HCT116 (cell line): ENCODE data around the gene ADGRG1. TPM values are rescaled to one million over a fixed set of nuclear protein-coding genes. Genes with fewer than 3 reads are reported as not detected.
A peak's percentile ranks its signal among the peaks of the same experiment; 100 is the strongest.

Experiments
- ATAC-seq: fragments of 200-7000 bp; cut with Tn5 transposase; 2 replicates; pipeline ENCODE4 v1.9.1; 2020; ENCODE audit warnings: mild to moderate bottlenecking, moderate library complexity
- BruUV-seq: library from RNA; stranded (reverse); fragments of 400-500 nt; replicated peaks from 2 replicates; lab custom pipeline; 2021; lab: Mats Ljungman, UMichigan
- CTCF ChIA-PET: fragments of 300-600 bp; sonication (Branson Sonifier 250); formaldehyde crosslinking; loops from one replicate; lab custom pipeline; 2021; ENCODE audit warnings: antibody characterized with exemption; lab: Charles Lee
- POLR2A ChIA-PET: fragments of 300-600, 350-600 bp; sonication (Branson Sonifier 250); formaldehyde crosslinking; loops from one replicate; lab custom pipeline; 2021; ENCODE audit warnings: antibody characterized with exemption; lab: Charles Lee
- RAD21 ChIA-PET, 2 experiments: fragments of 300-600 bp; sonication (Branson Sonifier 250); formaldehyde crosslinking; loops; one replicate each; lab custom pipeline; 2023; ENCODE audit warnings: low total read pairs in 2 of 2; ENCODE audit not compliant: uncharacterized antibody in 2 of 2, unreplicated experiment in 2 of 2, low non-redundant PET in 1 of 2; lab: Charles Lee
- DNase-seq: peaks from one replicate; pipeline ENCODE4 v3.0.0-alpha.2; 2010; ENCODE audit warnings: low read depth, low spot score
- H2AFZ ChIP-seq: fragments of 200-600 bp; shearing (Covaris generic), sonication (generic); 2 replicates; pipeline ENCODE4 v1.6.1; 2017; ENCODE audit warnings: low read depth, mixed run types, mixed read lengths, antibody characterized with exemption, low read length; ENCODE audit not compliant: poor library complexity, severe bottlenecking
- H3K27ac ChIP-seq: 2 replicates; pipeline ENCODE4 v1.5.1; 2012; ENCODE audit warnings: low read depth, low read length
- H3K27me3 ChIP-seq: fragments of 200-600 bp; sonication (generic); 2 replicates; pipeline ENCODE4 v1.6.1; 2016; ENCODE audit warnings: mixed run types, low read length, mixed read lengths; ENCODE audit not compliant: insufficient read depth
- H3K36me3 ChIP-seq, 2 experiments: fragments of 200-500 bp in 1 of 2; fragments of 200-600 bp in 1 of 2; sonication (Bioruptor generic) in 1 of 2; sonication (generic) in 1 of 2; 2 replicates each; pipeline versions ENCODE4 v1.5.1 to v1.6.1; 2014 to 2016; ENCODE audit warnings: low read length in 2 of 2, inconsistent platforms in 1 of 2, mixed read lengths in 1 of 2, mixed run types in 1 of 2; ENCODE audit not compliant: insufficient read depth in 2 of 2, control insufficient read depth in 1 of 2
- H3K4me1 ChIP-seq, 2 experiments: fragments of 200-600 bp in 1 of 2; sonication (generic) in 1 of 2; 2 replicates each; pipeline versions ENCODE4 v1.5.1 to v1.6.1; 2012 to 2017; ENCODE audit warnings: low read length in 2 of 2, inconsistent platforms in 1 of 2, mild to moderate bottlenecking in 1 of 2, mixed read lengths in 1 of 2, mixed run types in 1 of 2, moderate library complexity in 1 of 2; ENCODE audit not compliant: insufficient read depth in 2 of 2, control insufficient read depth in 1 of 2
- H3K4me2 ChIP-seq: fragments of 200-600 bp; sonication (generic); 2 replicates; pipeline ENCODE4 v1.6.1; 2017; ENCODE audit warnings: mixed run types, low read length, mixed read lengths
- H3K4me3 ChIP-seq, 2 experiments: fragments of 200-600 bp in 1 of 2; sonication (generic) in 1 of 2; replicated peaks in 1 of 2; 2 replicates each; pipeline ENCODE4 v1.5.1; 2011 to 2016; ENCODE audit warnings: low read length in 2 of 2, control low read depth in 1 of 2, low read depth in 1 of 2, mild to moderate bottlenecking in 1 of 2, mixed read lengths in 1 of 2, mixed run types in 1 of 2
- H3K79me2 ChIP-seq: fragments of 200-600 bp; sonication (generic); 2 replicates; pipeline ENCODE4 v1.6.1; 2017; ENCODE audit warnings: mild to moderate bottlenecking, mixed run types, low read length, moderate library complexity, mixed read lengths; ENCODE audit not compliant: insufficient read depth
- H3K9ac ChIP-seq: fragments of 200-600 bp; sonication (generic); 2 replicates; pipeline ENCODE4 v1.6.1; 2016; ENCODE audit warnings: low read length, mixed read lengths
- H3K9me2 ChIP-seq: fragments of 200-600 bp; sonication (generic), shearing (Covaris generic); 2 replicates; pipeline ENCODE4 v1.6.1; 2017; ENCODE audit warnings: mixed run types, mild to moderate bottlenecking, moderate library complexity; ENCODE audit not compliant: insufficient read depth
- H3K9me3 ChIP-seq, 2 experiments: fragments of 200-500 bp in 1 of 2; fragments of 200-600 bp in 1 of 2; sonication (Bioruptor generic) in 1 of 2; sonication (generic) in 1 of 2; 2 replicates each; pipeline ENCODE4 v1.6.1; 2014 to 2017; ENCODE audit warnings: low read length in 2 of 2, mixed read lengths in 2 of 2, inconsistent platforms in 1 of 2, low read depth in 1 of 2, mild to moderate bottlenecking in 1 of 2, mixed run types in 1 of 2, moderate library complexity in 1 of 2; ENCODE audit not compliant: control insufficient read depth in 1 of 2, insufficient read depth in 1 of 2
- H4K20me1 ChIP-seq: fragments of 200-600 bp; sonication (generic), shearing (Covaris generic); 2 replicates; pipeline ENCODE4 v1.6.1; 2017; ENCODE audit warnings: mixed run types, mild to moderate bottlenecking, moderate library complexity; ENCODE audit not compliant: insufficient read depth
- CEBPB ChIP-seq: IDR thresholded peaks from 2 replicates; pipeline ENCODE4 v1.6.1; 2012; ENCODE audit warnings: low read depth
- EGR1 ChIP-seq: IDR thresholded peaks from 2 replicates; pipeline ENCODE4 v1.6.1; 2012; ENCODE audit warnings: low read depth
- ELF1 ChIP-seq: IDR thresholded peaks from 2 replicates; pipeline ENCODE4 v1.6.1; 2012; ENCODE audit warnings: low read depth, borderline replicate concordance
- EZH2 ChIP-seq: fragments of 200-600 bp; sonication (generic); IDR thresholded peaks from 2 replicates; pipeline ENCODE4 v1.6.1; 2017; ENCODE audit warnings: antibody characterized with exemption, mixed run types
- EZH2phosphoT487 ChIP-seq: fragments of 200-600 bp; IDR thresholded peaks from 2 replicates; pipeline ENCODE4 v1.6.1; 2018; ENCODE audit warnings: antibody characterized with exemption, borderline replicate concordance
- FOSL1 ChIP-seq: IDR thresholded peaks from 2 replicates; pipeline ENCODE4 v1.6.1; 2012; ENCODE audit warnings: low read depth
- JUND ChIP-seq: IDR thresholded peaks from 2 replicates; pipeline ENCODE4 v1.6.1; 2012
- POLR2A ChIP-seq: IDR thresholded peaks from 2 replicates; pipeline ENCODE4 v1.7.0; 2011; ENCODE audit warnings: borderline replicate concordance; ENCODE audit not compliant: insufficient read depth, insufficient read length; ENCODE audit errors: extremely low read depth
- SP1 ChIP-seq: IDR thresholded peaks from 2 replicates; pipeline ENCODE4 v1.6.1; 2012; ENCODE audit warnings: low read depth
- ZNF274 ChIP-seq: fragments of 200-500 bp; sonication (Bioruptor generic); IDR thresholded peaks from 2 replicates; pipeline ENCODE4 v1.6.1; 2014; ENCODE audit warnings: mild to moderate bottlenecking, low read depth, low read length, inconsistent platforms
- intact Hi-C: fragments of 100-400 bp; cut with micrococcal nuclease; formaldehyde crosslinking; loops from 2 replicates; pipeline ENCODE4 v1.10.0; 2022
- total RNA-seq: library from RNA; stranded (reverse); gene quantifications from one replicate; pipeline ENCODE4 v1.2.1, GENCODE V29; 2021; ENCODE audit not compliant: unreplicated experiment
- TF ChIP-seq, protein P1 (sequence below): IDR thresholded peaks from 2 replicates; pipeline ENCODE4 v1.6.1; 2012; ENCODE audit warnings: low read depth
- TF ChIP-seq, protein P2 (sequence below), 3 experiments: fragments of 200-600 bp in 1 of 3; sonication (generic) in 1 of 3; IDR thresholded peaks in 2 of 3; conservative IDR thresholded peaks in 1 of 3; 2 replicates each; pipeline ENCODE4 v1.5.1; 2012 to 2017; ENCODE audit warnings: low read depth in 2 of 3, low read length in 2 of 3, antibody characterized with exemption in 1 of 3, borderline replicate concordance in 1 of 3, control low read depth in 1 of 3, mild to moderate bottlenecking in 1 of 3, mixed read lengths in 1 of 3, mixed run types in 1 of 3, moderate library complexity in 1 of 3; ENCODE audit not compliant: insufficient read depth in 1 of 3
- TF ChIP-seq, protein P3 (sequence below): IDR thresholded peaks from 2 replicates; pipeline ENCODE4 v1.6.1; 2012

ADGRG1 gene
- total RNA-seq, 1 experiment from 2014 or later, result 36.4 TPM

DNA sequence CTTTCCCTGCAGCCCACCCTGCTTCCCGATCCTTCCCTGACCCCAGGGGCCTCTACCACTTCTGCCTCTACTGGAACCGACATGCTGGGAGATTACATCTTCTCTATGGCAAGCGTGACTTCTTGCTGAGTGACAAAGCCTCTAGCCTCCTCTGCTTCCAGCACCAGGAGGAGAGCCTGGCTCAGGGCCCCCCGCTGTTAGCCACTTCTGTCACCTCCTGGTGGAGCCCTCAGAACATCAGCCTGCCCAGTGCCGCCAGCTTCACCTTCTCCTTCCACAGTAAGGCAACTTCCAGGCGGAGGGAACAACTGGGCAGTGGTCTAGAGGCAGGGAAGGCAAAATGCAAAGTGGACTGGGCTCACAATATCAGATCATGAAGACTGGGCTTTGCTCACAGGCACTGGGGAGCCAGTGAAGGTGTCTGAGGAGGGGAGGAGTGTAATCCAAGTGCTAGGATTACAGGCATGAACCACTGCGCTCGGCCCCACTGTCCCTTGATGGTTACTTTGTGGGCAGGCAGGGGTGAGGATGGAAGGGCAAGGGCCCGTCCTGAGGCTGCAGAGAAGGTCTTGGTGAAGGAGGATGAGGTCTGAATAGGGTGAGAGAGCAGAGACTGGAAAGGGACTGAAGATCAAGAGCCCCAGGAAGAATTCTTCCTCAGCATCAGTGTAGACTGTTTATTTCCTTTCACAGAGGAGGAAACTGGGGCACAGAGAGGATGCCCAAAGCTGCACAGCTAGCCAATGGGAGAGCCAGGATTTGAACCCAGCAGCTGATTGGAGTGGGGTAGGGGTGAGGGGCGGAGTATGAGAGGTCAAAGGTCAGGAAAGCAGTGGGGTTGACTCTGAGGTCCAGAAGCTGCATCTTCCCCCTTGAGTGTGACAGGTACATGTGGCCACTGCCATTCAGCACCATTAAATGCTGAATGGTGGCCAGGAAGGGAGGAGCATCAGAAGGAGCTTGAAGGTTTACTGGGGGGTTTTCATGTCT is 23.2 kb downstream of the ADGRG1 start:
- no peak overlapping the region for H2AFZ ChIP-seq
- no peaks in the 10 kb centered on the region for H3K9me3 ChIP-seq
- no peaks in the 10 kb centered on the region for H4K20me1 ChIP-seq
- H3K9ac ChIP-seq, result no peak overlapping the region
- H3K9me2 ChIP-seq, result no peaks in the 10 kb centered on the region
- H3K4me1 ChIP-seq, result peaks cover 0 to 6% of the 10 kb centered on the region in 2 experiments; a peak in 1 of 4 replicates
- no peaks in the 10 kb centered on the region for H3K79me2 ChIP-seq
- ChIA-PET POLR2A (interaction anchor here (0.7 kb wide), 1 partner anchor 787 kb away, joined by 3 read pairs; no protein-coding TSS in a partner anchor), CTCF (interaction anchor here (0.6 kb wide), 1 partner anchor 76 kb away, joined by 3 read pairs; no protein-coding TSS in a partner anchor), RAD21 (no interaction called here)
- no peak for DNase-seq
- H3K4me2 ChIP-seq, result no peak overlapping the region
- TF ChIP-seq, protein P1, sequence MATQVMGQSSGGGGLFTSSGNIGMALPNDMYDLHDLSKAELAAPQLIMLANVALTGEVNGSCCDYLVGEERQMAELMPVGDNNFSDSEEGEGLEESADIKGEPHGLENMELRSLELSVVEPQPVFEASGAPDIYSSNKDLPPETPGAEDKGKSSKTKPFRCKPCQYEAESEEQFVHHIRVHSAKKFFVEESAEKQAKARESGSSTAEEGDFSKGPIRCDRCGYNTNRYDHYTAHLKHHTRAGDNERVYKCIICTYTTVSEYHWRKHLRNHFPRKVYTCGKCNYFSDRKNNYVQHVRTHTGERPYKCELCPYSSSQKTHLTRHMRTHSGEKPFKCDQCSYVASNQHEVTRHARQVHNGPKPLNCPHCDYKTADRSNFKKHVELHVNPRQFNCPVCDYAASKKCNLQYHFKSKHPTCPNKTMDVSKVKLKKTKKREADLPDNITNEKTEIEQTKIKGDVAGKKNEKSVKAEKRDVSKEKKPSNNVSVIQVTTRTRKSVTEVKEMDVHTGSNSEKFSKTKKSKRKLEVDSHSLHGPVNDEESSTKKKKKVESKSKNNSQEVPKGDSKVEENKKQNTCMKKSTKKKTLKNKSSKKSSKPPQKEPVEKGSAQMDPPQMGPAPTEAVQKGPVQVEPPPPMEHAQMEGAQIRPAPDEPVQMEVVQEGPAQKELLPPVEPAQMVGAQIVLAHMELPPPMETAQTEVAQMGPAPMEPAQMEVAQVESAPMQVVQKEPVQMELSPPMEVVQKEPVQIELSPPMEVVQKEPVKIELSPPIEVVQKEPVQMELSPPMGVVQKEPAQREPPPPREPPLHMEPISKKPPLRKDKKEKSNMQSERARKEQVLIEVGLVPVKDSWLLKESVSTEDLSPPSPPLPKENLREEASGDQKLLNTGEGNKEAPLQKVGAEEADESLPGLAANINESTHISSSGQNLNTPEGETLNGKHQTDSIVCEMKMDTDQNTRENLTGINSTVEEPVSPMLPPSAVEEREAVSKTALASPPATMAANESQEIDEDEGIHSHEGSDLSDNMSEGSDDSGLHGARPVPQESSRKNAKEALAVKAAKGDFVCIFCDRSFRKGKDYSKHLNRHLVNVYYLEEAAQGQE, result no peak
- TF ChIP-seq FOSL1, result no peak
- TF ChIP-seq, protein P2, sequence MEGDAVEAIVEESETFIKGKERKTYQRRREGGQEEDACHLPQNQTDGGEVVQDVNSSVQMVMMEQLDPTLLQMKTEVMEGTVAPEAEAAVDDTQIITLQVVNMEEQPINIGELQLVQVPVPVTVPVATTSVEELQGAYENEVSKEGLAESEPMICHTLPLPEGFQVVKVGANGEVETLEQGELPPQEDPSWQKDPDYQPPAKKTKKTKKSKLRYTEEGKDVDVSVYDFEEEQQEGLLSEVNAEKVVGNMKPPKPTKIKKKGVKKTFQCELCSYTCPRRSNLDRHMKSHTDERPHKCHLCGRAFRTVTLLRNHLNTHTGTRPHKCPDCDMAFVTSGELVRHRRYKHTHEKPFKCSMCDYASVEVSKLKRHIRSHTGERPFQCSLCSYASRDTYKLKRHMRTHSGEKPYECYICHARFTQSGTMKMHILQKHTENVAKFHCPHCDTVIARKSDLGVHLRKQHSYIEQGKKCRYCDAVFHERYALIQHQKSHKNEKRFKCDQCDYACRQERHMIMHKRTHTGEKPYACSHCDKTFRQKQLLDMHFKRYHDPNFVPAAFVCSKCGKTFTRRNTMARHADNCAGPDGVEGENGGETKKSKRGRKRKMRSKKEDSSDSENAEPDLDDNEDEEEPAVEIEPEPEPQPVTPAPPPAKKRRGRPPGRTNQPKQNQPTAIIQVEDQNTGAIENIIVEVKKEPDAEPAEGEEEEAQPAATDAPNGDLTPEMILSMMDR (IDR thresholded peaks at IDR 0.05 in 2 of 3, conservative IDR thresholded peaks at IDR 0.05 in 1 of 3; ENCODE audit: borderline replicate concordance in 1 of 3, insufficient read depth in 1 of 3, low read depth in 2 of 3, low read length in 2 of 3), result no peak
- TF ChIP-seq CEBPB, result no peak
- no peak for TF ChIP-seq SP1
- no peak for TF ChIP-seq ELF1
- TF ChIP-seq, protein P3, sequence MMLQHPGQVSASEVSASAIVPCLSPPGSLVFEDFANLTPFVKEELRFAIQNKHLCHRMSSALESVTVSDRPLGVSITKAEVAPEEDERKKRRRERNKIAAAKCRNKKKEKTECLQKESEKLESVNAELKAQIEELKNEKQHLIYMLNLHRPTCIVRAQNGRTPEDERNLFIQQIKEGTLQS, result no peak
- TF ChIP-seq POLR2A, result no peak
- TF ChIP-seq JUND, result no peak
- TF ChIP-seq ZNF274, result no peak
- no peak for TF ChIP-seq EZH2phosphoT487
- no peak for TF ChIP-seq EGR1
- TF ChIP-seq EZH2, result no peak
- no peak overlapping the region for H3K27ac ChIP-seq
- no peak overlapping the region for H3K4me3 ChIP-seq
- no peak for ATAC-seq
- intact Hi-C loops, result no loop called here
- TSS peak; percentile 41 for BruUV-seq
- H3K36me3 ChIP-seq, result no peaks in the 10 kb centered on the region
- no peaks in the 10 kb centered on the region for H3K27me3 ChIP-seq
